ENCODE data around the gene ARHGEF16.

ARHGEF16 gene

GRCh38 chr1:3442901-3443300 lies 11.6 kb upstream of the ARHGEF16 start:
- no peaks in the 10 kb centered on the region for H4K20me1 ChIP-seq (ENCODE audit: insufficient read depth)
- H3K4me1 ChIP-seq (ENCODE audit: low read depth, poor library complexity, severe bottlenecking), result no peaks in the 10 kb centered on the region

GRCh38 chr1:3443807-3444206 lies 10.7 kb upstream of the ARHGEF16 start:
- H3K27ac ChIP-seq, result no peak overlapping the region
- H4K20me1 ChIP-seq (ENCODE audit: insufficient read depth), result no peaks in the 10 kb centered on the region
- no peaks in the 10 kb centered on the region for H3K79me2 ChIP-seq (ENCODE audit: insufficient read depth, low read depth)
- peaks cover 87% of the 10 kb centered on the region; the same call in 1 of the 2 replicates for H3K27me3 ChIP-seq (ENCODE audit: insufficient read depth, low read depth)
- no peaks in the 10 kb centered on the region for H3K36me3 ChIP-seq (ENCODE audit: insufficient read depth)
- TF ChIP-seq CTCF (conservative IDR thresholded peaks at IDR 0.05; ENCODE audit: low read depth, low read length), result no peak
- no peaks in the 10 kb centered on the region for H3K4me1 ChIP-seq (ENCODE audit: low read depth, poor library complexity, severe bottlenecking)
- H2AFZ ChIP-seq (ENCODE audit: low read depth), result no peak overlapping the region
- no peak overlapping the region for H3K9ac ChIP-seq
- H3K4me3 ChIP-seq (IDR thresholded peaks at IDR 0.05; ENCODE audit: insufficient read depth, low read depth, low read length), result no peak overlapping the region
- no peak overlapping the region for H3K4me2 ChIP-seq

More at GRCh38 chr1:3442901-3443300, 11.6 kb upstream of the ARHGEF16 start:
- peaks cover 91% of the 10 kb centered on the region for H3K27me3 ChIP-seq (ENCODE audit: insufficient read depth, low read depth)
- no peaks in the 10 kb centered on the region for H3K79me2 ChIP-seq (ENCODE audit: insufficient read depth, low read depth)
- no peak overlapping the region for H3K4me3 ChIP-seq (IDR thresholded peaks at IDR 0.05; ENCODE audit: insufficient read depth, low read depth, low read length)
- no peak overlapping the region for H2AFZ ChIP-seq (ENCODE audit: low read depth)
- H3K9ac ChIP-seq, result no peak overlapping the region
- H3K27ac ChIP-seq, result no peak overlapping the region
- H3K4me2 ChIP-seq, result no peak overlapping the region
- H3K36me3 ChIP-seq (ENCODE audit: insufficient read depth), result no peaks in the 10 kb centered on the region
- no peak for TF ChIP-seq CTCF (conservative IDR thresholded peaks at IDR 0.05; ENCODE audit: low read depth, low read length)

- H2AFZ ChIP-seq (ENCODE audit: low read depth), result no peak overlapping the region
Measured at GRCh38 chr1:3444298-3444697, 10.2 kb upstream of the ARHGEF16 start.

GRCh38 chr1:3444736-3445135 lies 9.7 kb upstream of the ARHGEF16 start:
- no peaks in the 10 kb centered on the region for H3K4me1 ChIP-seq (ENCODE audit: low read depth, poor library complexity, severe bottlenecking)
- peaks cover 82% of the 10 kb centered on the region; the same call in 1 of the 2 replicates for H3K27me3 ChIP-seq (ENCODE audit: insufficient read depth, low read depth)
- H3K9ac ChIP-seq, result no peak overlapping the region
- no peak overlapping the region for H3K27ac ChIP-seq
- no peak overlapping the region for H2AFZ ChIP-seq (ENCODE audit: low read depth)
- no peaks in the 10 kb centered on the region for H3K79me2 ChIP-seq (ENCODE audit: insufficient read depth, low read depth)
- no peak overlapping the region for H3K4me3 ChIP-seq (IDR thresholded peaks at IDR 0.05; ENCODE audit: insufficient read depth, low read depth, low read length)
- no peak overlapping the region for H3K4me2 ChIP-seq
- H3K36me3 ChIP-seq (ENCODE audit: insufficient read depth), result no peaks in the 10 kb centered on the region
- TF ChIP-seq CTCF (conservative IDR thresholded peaks at IDR 0.05; ENCODE audit: low read depth, low read length), result no peak
- no peaks in the 10 kb centered on the region for H4K20me1 ChIP-seq (ENCODE audit: insufficient read depth)

More at GRCh38 chr1:3444298-3444697, 10.2 kb upstream of the ARHGEF16 start:
- Histone ChIP-seq H3K79me2 (ENCODE audit: insufficient read depth, low read depth) (no peaks in the 10 kb centered on the region), H3K27ac (no peak overlapping the region), H3K4me1 (ENCODE audit: low read depth, poor library complexity, severe bottlenecking) (no peaks in the 10 kb centered on the region), H3K9ac (no peak overlapping the region), H3K36me3 (ENCODE audit: insufficient read depth) (no peaks in the 10 kb centered on the region), H3K27me3 (ENCODE audit: insufficient read depth, low read depth) (peaks cover 82% of the 10 kb centered on the region; the same call in 1 of the 2 replicates), H3K4me2 (no peak overlapping the region), H4K20me1 (ENCODE audit: insufficient read depth) (no peaks in the 10 kb centered on the region), H3K4me3 (IDR thresholded peaks at IDR 0.05; ENCODE audit: insufficient read depth, low read depth, low read length) (no peak overlapping the region)
- TF ChIP-seq CTCF (conservative IDR thresholded peaks at IDR 0.05; ENCODE audit: low read depth, low read length), result no peak
